H1 (cell line): ENCODE data around the gene DACH2. TPM values are rescaled to one million over a fixed set of nuclear protein-coding genes. Genes with fewer than 3 reads are reported as not detected.

Source experiments
- CTCF ChIA-PET: fragments of 300-600 bp; sonication (Branson Sonifier 250); formaldehyde crosslinking; loops from one replicate; lab custom pipeline; 2021; ENCODE audit not compliant: partially characterized antibody; lab: Charles Lee
- POLR2A ChIA-PET: fragments of 300-600 bp; sonication (Branson Sonifier 250); formaldehyde crosslinking; loops from one replicate; lab custom pipeline; 2021; ENCODE audit warnings: inconsistent platforms; ENCODE audit not compliant: partially characterized antibody; lab: Charles Lee
- DNase-seq, 2 experiments: peaks; one replicate each; pipeline versions ENCODE4 v3.0.0 to v3.0.0-alpha.2; 2010 to 2022; ENCODE audit warnings: low spot score in 2 of 2, low read depth in 1 of 2, mixed read lengths in 1 of 2
- FAIRE-seq: peaks from 2 replicates; lab custom pipeline; 2011; peaks lifted over from hg19 to GRCh38; lab: Jason Lieb, UNC
- H2AFZ ChIP-seq: 2 replicates; pipeline ENCODE4 v1.8.1; 2012; ENCODE audit warnings: low read length, inconsistent platforms
- H2AK5ac ChIP-seq: 2 replicates; pipeline ENCODE4 v1.6.1; 2013; ENCODE audit warnings: low read depth, low read length
- H2BK120ac ChIP-seq: replicated peaks from 2 replicates; pipeline ENCODE3; 2013; ENCODE audit warnings: low read depth, low read length, inconsistent platforms
- H2BK12ac ChIP-seq: 2 replicates; pipeline ENCODE4 v1.6.1; 2013; ENCODE audit warnings: low read depth, low read length
- H2BK15ac ChIP-seq: 2 replicates; pipeline ENCODE4 v1.6.1; 2013; ENCODE audit warnings: low read length
- H2BK20ac ChIP-seq: 2 replicates; pipeline ENCODE4 v1.6.1; 2013; ENCODE audit warnings: low read length
- H2BK5ac ChIP-seq: 2 replicates; pipeline ENCODE4 v1.6.1; 2013; ENCODE audit warnings: low read depth, low read length
- H3K14ac ChIP-seq: 2 replicates; pipeline ENCODE4 v1.6.1; 2013; ENCODE audit warnings: inconsistent platforms; ENCODE audit not compliant: insufficient read length
- H3K18ac ChIP-seq: 2 replicates; pipeline ENCODE4 v1.6.1; 2013; ENCODE audit warnings: low read length; ENCODE audit errors: extremely low read depth
- H3K23ac ChIP-seq: 2 replicates; pipeline ENCODE4 v1.6.1; 2013; ENCODE audit warnings: inconsistent platforms; ENCODE audit not compliant: insufficient read length
- H3K23me2 ChIP-seq: 2 replicates; pipeline ENCODE4 v1.6.1; 2013; ENCODE audit warnings: low read depth, low read length
- H3K27ac ChIP-seq: 2 replicates; pipeline ENCODE4 v1.6.1; 2011; ENCODE audit warnings: low read depth, low read length, inconsistent platforms
- H3K27me3 ChIP-seq, 4 experiments: replicated peaks in 1 of 4; 1 replicate in 1 of 4; 2 replicates in 3 of 4; pipeline versions ENCODE4 v1.6.1 to v1.8.1; 2011 to 2013; ENCODE audit warnings: low read length in 3 of 4, mild to moderate bottlenecking in 3 of 4, inconsistent platforms in 2 of 4, mixed read lengths in 2 of 4, moderate library complexity in 1 of 4; ENCODE audit not compliant: control insufficient read depth in 3 of 4, insufficient read depth in 3 of 4; ENCODE audit errors: extremely low read depth in 1 of 4
- H3K36me3 ChIP-seq, 4 experiments: 2 replicates each; pipeline versions ENCODE4 v1.6.1 to v1.8.1; 2011 to 2013; ENCODE audit warnings: mild to moderate bottlenecking in 4 of 4, low read length in 3 of 4, moderate library complexity in 2 of 4, control low read depth in 1 of 4, inconsistent platforms in 1 of 4; ENCODE audit not compliant: insufficient read depth in 4 of 4, control insufficient read depth in 2 of 4
- H3K4ac ChIP-seq: replicated peaks from 2 replicates; pipeline ENCODE3; 2013; ENCODE audit warnings: low read length, low read depth, mixed read lengths, inconsistent platforms; ENCODE audit not compliant: insufficient read length
- H3K4me1 ChIP-seq, 4 experiments: replicated peaks in 1 of 4; 1 replicate in 1 of 4; 2 replicates in 3 of 4; pipeline versions ENCODE4 v1.6.1 to v1.8.1; 2011 to 2013; ENCODE audit warnings: low read length in 3 of 4, inconsistent platforms in 2 of 4, mixed read lengths in 1 of 4; ENCODE audit not compliant: insufficient read depth in 4 of 4, control insufficient read depth in 3 of 4
- H3K4me2 ChIP-seq, 2 experiments: 2 replicates each; pipeline versions ENCODE4 v1.6.1 to v1.8.1; 2011 to 2013; ENCODE audit warnings: low read depth in 2 of 2, low read length in 2 of 2, control low read depth in 1 of 2, inconsistent platforms in 1 of 2, mild to moderate bottlenecking in 1 of 2; ENCODE audit not compliant: insufficient read depth in 1 of 2
- H3K4me3 ChIP-seq, 4 experiments: fragments of 200-600, 300-600 bp in 1 of 4; sonication (generic), shearing (Covaris generic), sonication (Bioruptor Twin) in 1 of 4; 2 replicates each; pipeline versions ENCODE4 v1.5.1 to v1.8.1; 2011 to 2016; ENCODE audit warnings: low read length in 4 of 4, low read depth in 3 of 4, control low read depth in 2 of 4, inconsistent platforms in 2 of 4, mild to moderate bottlenecking in 2 of 4, mixed read lengths in 1 of 4, moderate library complexity in 1 of 4; ENCODE audit not compliant: insufficient read depth in 2 of 4; ENCODE audit errors: extremely low read depth in 1 of 4
- H3K56ac ChIP-seq: replicated peaks from 2 replicates; pipeline ENCODE3; 2013; ENCODE audit warnings: low read depth, mild to moderate bottlenecking, mixed read lengths, low read length, inconsistent platforms; ENCODE audit not compliant: insufficient read length
- H3K79me1 ChIP-seq: 2 replicates; pipeline ENCODE4 v1.6.1; 2013; ENCODE audit warnings: low read depth, low read length, control low read depth
- H3K79me2 ChIP-seq, 2 experiments: 2 replicates each; pipeline versions ENCODE4 v1.6.1 to v1.8.1; 2012 to 2013; ENCODE audit warnings: low read length in 2 of 2, mild to moderate bottlenecking in 2 of 2, inconsistent platforms in 1 of 2; ENCODE audit not compliant: insufficient read depth in 2 of 2, control insufficient read depth in 1 of 2
- H3K9ac ChIP-seq, 4 experiments: replicated peaks in 1 of 4; 1 replicate in 1 of 4; 2 replicates in 3 of 4; pipeline versions ENCODE4 v1.6.1 to v1.8.1; 2011 to 2013; ENCODE audit warnings: low read depth in 3 of 4, low read length in 3 of 4, control low read depth in 2 of 4, mild to moderate bottlenecking in 2 of 4, moderate library complexity in 2 of 4, inconsistent platforms in 1 of 4; ENCODE audit errors: extremely low read depth in 1 of 4
- H3K9me3 ChIP-seq, 2 experiments: 2 replicates each; pipeline versions ENCODE4 v1.6.1 to v1.8.1; 2012 to 2013; ENCODE audit warnings: mild to moderate bottlenecking in 2 of 2, moderate library complexity in 2 of 2, control low read depth in 1 of 2, inconsistent platforms in 1 of 2, low read depth in 1 of 2, low read length in 1 of 2, mixed read lengths in 1 of 2; ENCODE audit not compliant: insufficient read depth in 2 of 2
- H4K20me1 ChIP-seq, 2 experiments: replicated peaks in 1 of 2; 2 replicates each; pipeline versions ENCODE3 to v1.8.1; 2011 to 2013; ENCODE audit warnings: inconsistent platforms in 2 of 2, low read length in 2 of 2, mild to moderate bottlenecking in 1 of 2; ENCODE audit not compliant: insufficient read depth in 2 of 2, control insufficient read depth in 1 of 2
- H4K5ac ChIP-seq: 2 replicates; pipeline ENCODE4 v1.6.1; 2013; ENCODE audit warnings: low read length, low read depth, mixed read lengths, inconsistent platforms; ENCODE audit not compliant: insufficient read length
- H4K8ac ChIP-seq: 2 replicates; pipeline ENCODE4 v1.8.0; 2013; ENCODE audit warnings: mild to moderate bottlenecking, moderate library complexity, low read length, inconsistent platforms; ENCODE audit not compliant: insufficient read depth; ENCODE audit errors: extremely low read depth
- H4K91ac ChIP-seq: replicated peaks from 2 replicates; pipeline ENCODE3; 2013; ENCODE audit warnings: low read length, mixed read lengths, inconsistent platforms; ENCODE audit not compliant: insufficient read length
- BCL11A ChIP-seq, 2 experiments: IDR thresholded peaks; one replicate each; pipeline ENCODE4 v1.6.1; 2011; ENCODE audit warnings: low read depth in 2 of 2, low read length in 2 of 2, mild to moderate bottlenecking in 2 of 2
- CHD1 ChIP-seq: IDR thresholded peaks from 2 replicates; pipeline ENCODE4 v1.6.1; 2012; ENCODE audit warnings: low read depth, low read length, improper control_type of control experiment
- JUND ChIP-seq: IDR thresholded peaks from 2 replicates; pipeline ENCODE4 v1.6.1; 2011; ENCODE audit warnings: mild to moderate bottlenecking, improper control_type of control experiment, low read length
- MAX ChIP-seq: IDR thresholded peaks from 2 replicates; pipeline ENCODE4 v1.6.1; 2012; ENCODE audit warnings: inconsistent platforms
- NANOG ChIP-seq: IDR thresholded peaks from 2 replicates; pipeline ENCODE4 v1.6.1; 2011; ENCODE audit warnings: low read length, low read depth, mild to moderate bottlenecking, inconsistent platforms; ENCODE audit not compliant: insufficient read depth, poor library complexity, severe bottlenecking
- SP2 ChIP-seq: IDR thresholded peaks from 2 replicates; pipeline ENCODE4 v1.6.1; 2012; ENCODE audit warnings: mild to moderate bottlenecking, low read length, inconsistent platforms
- WGBS, 2 experiments: shearing (Covaris generic) in 1 of 2; methylation state at CpG; one replicate each; pipeline versions ENCODE4 v1.1.6 to v1.1.7; 2013 to 2015; ENCODE audit warnings: low lambda C conversion rate in 2 of 2, mixed read lengths in 2 of 2, inconsistent platforms in 1 of 2, low coverage in 1 of 2, missing lambda C conversion rate in 1 of 2; ENCODE audit not compliant: insufficient replicate concordance in 2 of 2, insufficient coverage in 1 of 2, insufficient read length in 1 of 2; ENCODE audit errors: extremely low coverage in 1 of 2, missing lambda C conversion rate in 1 of 2; 5-methylcytosine and 5-hydroxymethylcytosine counted together
- polyA plus RNA-seq, 7 experiments: library from polyadenylated mRNA; depleted of rRNA in 3 of 7; stranded (reverse) in 5 of 7; unstranded in 2 of 7; fragments of >200 nt in 5 of 7; fragments of 200-250 nt in 2 of 7; gene quantifications; 1 replicate in 5 of 7; 2 replicates in 1 of 7; 4 replicates in 1 of 7; pipeline versions ENCODE4 v1.2.1 to v1.2.3, GENCODE V29; 2011 to 2013; ENCODE audit warnings: missing spikeins in 2 of 7, mixed read lengths in 2 of 7
- total RNA-seq: library from RNA; stranded (reverse); fragmentation: NEBNext Ultra II Directional; extraction: Animal tissue kit (Norgen Biotek cat#: 25700); gene quantifications from 2 replicates; pipeline ENCODE4 v1.2.1, GENCODE V29; 2021

DACH2 gene
- total and polyA plus RNA-seq, 2 of the 8 experiments (the other 6 are each of a cell fraction or from before 2014, with no cell fraction given): 1.0 to 1.8 TPM

GRCh38 chrX:86137071-86137470 lies 11.2 kb upstream of the DACH2 start:
- CTCF ChIA-PET: no interaction called here
- DNase-seq (no peak), FAIRE-seq (no peak)
- H4K20me1 ChIP-seq: no peaks in the 10 kb centered on the region
- H4K8ac ChIP-seq: no peak overlapping the region
- no peaks in the 10 kb centered on the region for H3K27me3 ChIP-seq
- no peak overlapping the region for H2AK5ac ChIP-seq
- no peak overlapping the region for H3K9ac ChIP-seq
- H3K9me3 ChIP-seq: no peaks in the 10 kb centered on the region
- no peak overlapping the region for H3K4ac ChIP-seq
- no peak overlapping the region for H3K18ac ChIP-seq
- no peak overlapping the region for H2BK5ac ChIP-seq
- H3K27ac ChIP-seq: no peak overlapping the region
- no peak overlapping the region for H2BK20ac ChIP-seq
- TF ChIP-seq SP2 (no peak), JUND (no peak), CHD1 (no peak), MAX (no peak), BCL11A (IDR thresholded peaks at IDR 0.05; ENCODE audit: low read depth in 2 of 2, low read length in 2 of 2) (no peak), NANOG (no peak)
- no peaks in the 10 kb centered on the region for H3K23me2 ChIP-seq
- H2BK12ac ChIP-seq: no peak overlapping the region
- no peak overlapping the region for H3K14ac ChIP-seq
- H3K56ac ChIP-seq: no peak overlapping the region
- no peak overlapping the region for H2BK120ac ChIP-seq
- no peak overlapping the region for H3K4me3 ChIP-seq
- H3K36me3 ChIP-seq: no peaks in the 10 kb centered on the region
- no peak overlapping the region for H4K5ac ChIP-seq
- 88% methylated on average over 3 of the region's 3 CpGs; no CpG with 5 or more reads in 1 of the 2 experiments for WGBS, 2 experiments
- no peak overlapping the region for H2AFZ ChIP-seq
- POLR2A ChIA-PET: no interaction called here
- H4K91ac ChIP-seq: no peak overlapping the region
- no peak overlapping the region for H2BK15ac ChIP-seq
- no peaks in the 10 kb centered on the region for H3K79me2 ChIP-seq
- no peak overlapping the region for H3K4me2 ChIP-seq
- no peaks in the 10 kb centered on the region for H3K4me1 ChIP-seq
- H3K23ac ChIP-seq: no peak overlapping the region
- no peaks in the 10 kb centered on the region for H3K79me1 ChIP-seq
